Measurements from ENCODE around the gene MRGPRD.

Gene MRGPRD

DNA sequence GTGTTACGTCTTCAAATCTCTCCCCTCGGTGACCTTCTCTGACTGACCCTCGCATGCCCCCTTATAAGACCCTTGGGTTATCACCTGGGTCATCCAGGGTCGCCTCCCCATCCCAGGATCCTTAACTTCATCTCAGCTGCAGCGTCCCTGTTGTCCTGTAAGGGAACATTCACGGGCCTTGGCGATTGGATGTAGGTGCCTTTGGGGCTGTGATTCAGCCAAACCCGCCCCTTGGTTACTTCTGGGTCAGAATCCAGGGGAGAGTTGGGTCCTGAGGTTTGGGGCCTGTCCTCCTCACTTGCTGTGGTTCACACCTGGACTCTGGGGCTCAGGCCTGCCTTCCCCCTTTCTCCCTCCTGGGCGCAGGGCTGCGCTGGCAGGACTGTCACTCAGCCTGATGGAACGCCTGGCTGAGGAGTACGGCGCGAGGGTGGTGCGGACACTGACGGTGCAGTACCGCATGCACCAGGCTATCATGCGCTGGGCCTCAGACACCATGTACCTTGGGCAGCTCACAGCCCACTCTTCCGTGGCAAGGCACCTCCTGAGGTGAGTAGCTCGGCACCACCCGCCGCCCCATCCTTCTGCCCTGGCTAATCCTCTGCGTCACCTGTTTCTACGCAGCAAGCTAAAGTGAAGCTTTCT, 47.7 kb downstream of the MRGPRD start:
- H3K9me3 ChIP-seq (ENCODE audit: control insufficient read depth in 2 of 2, low read length in 2 of 2) = no peaks in the 10 kb centered on the region
- no peak overlapping the region for H3K4me3 ChIP-seq (ENCODE audit: low read length in 2 of 2)
- peaks cover 60 to 65% of the 10 kb centered on the region in 2 donors for H3K36me3 ChIP-seq (ENCODE audit: control insufficient read depth in 2 of 2, insufficient read depth in 2 of 2, low read length in 2 of 2)
- no peaks in the 10 kb centered on the region for H3K27me3 ChIP-seq (ENCODE audit: control insufficient read depth in 2 of 2, insufficient read depth in 2 of 2, low read length in 2 of 2)
- H3K4me1 ChIP-seq (ENCODE audit: control insufficient read depth in 2 of 2, insufficient read depth in 2 of 2, low read length in 2 of 2) = no peaks in the 10 kb centered on the region
- H3K27ac ChIP-seq (ENCODE audit: low read depth in 2 of 2, low read length in 2 of 2) = peak overlapping the region in 1 of 2 donors; percentile 12
- H3K9ac ChIP-seq (ENCODE audit: low read depth in 1 of 2, low read length in 2 of 2) = no peak overlapping the region

GRCh38 chr11:68932358-68932757, 48.4 kb downstream of the MRGPRD start:
- Histone ChIP-seq H3K4me3 (ENCODE audit: low read length in 2 of 2) (no peak overlapping the region), H3K27ac (ENCODE audit: low read depth in 2 of 2, low read length in 2 of 2) (no peak overlapping the region), H3K36me3 (ENCODE audit: control insufficient read depth in 2 of 2, insufficient read depth in 2 of 2, low read length in 2 of 2) (peaks cover 53 to 59% of the 10 kb centered on the region in 2 donors), H3K9ac (ENCODE audit: low read depth in 1 of 2, low read length in 2 of 2) (no peak overlapping the region), H3K4me1 (ENCODE audit: control insufficient read depth in 2 of 2, insufficient read depth in 2 of 2, low read length in 2 of 2) (no peaks in the 10 kb centered on the region), H3K27me3 (ENCODE audit: control insufficient read depth in 2 of 2, insufficient read depth in 2 of 2, low read length in 2 of 2) (no peaks in the 10 kb centered on the region), H3K9me3 (ENCODE audit: control insufficient read depth in 2 of 2, low read length in 2 of 2) (no peaks in the 10 kb centered on the region)

- no peaks in the 10 kb centered on the region for H3K4me1 ChIP-seq (ENCODE audit: control insufficient read depth in 2 of 2, insufficient read depth in 2 of 2, low read length in 2 of 2)
- H3K9me3 ChIP-seq (ENCODE audit: control insufficient read depth in 2 of 2, low read length in 2 of 2) = no peaks in the 10 kb centered on the region
- H3K36me3 ChIP-seq (ENCODE audit: control insufficient read depth in 2 of 2, insufficient read depth in 2 of 2, low read length in 2 of 2) = peaks cover 51 to 55% of the 10 kb centered on the region in 2 donors
- H3K4me3 ChIP-seq (ENCODE audit: low read length in 2 of 2) = no peak overlapping the region
- H3K27ac ChIP-seq (ENCODE audit: low read depth in 2 of 2, low read length in 2 of 2) = no peak overlapping the region
- H3K27me3 ChIP-seq (ENCODE audit: control insufficient read depth in 2 of 2, insufficient read depth in 2 of 2, low read length in 2 of 2) = no peaks in the 10 kb centered on the region
- H3K9ac ChIP-seq (ENCODE audit: low read depth in 1 of 2, low read length in 2 of 2) = no peak overlapping the region
These were observed 48.9 kb downstream of the MRGPRD start for GRCh38 chr11:68931911-68932310.

DNA sequence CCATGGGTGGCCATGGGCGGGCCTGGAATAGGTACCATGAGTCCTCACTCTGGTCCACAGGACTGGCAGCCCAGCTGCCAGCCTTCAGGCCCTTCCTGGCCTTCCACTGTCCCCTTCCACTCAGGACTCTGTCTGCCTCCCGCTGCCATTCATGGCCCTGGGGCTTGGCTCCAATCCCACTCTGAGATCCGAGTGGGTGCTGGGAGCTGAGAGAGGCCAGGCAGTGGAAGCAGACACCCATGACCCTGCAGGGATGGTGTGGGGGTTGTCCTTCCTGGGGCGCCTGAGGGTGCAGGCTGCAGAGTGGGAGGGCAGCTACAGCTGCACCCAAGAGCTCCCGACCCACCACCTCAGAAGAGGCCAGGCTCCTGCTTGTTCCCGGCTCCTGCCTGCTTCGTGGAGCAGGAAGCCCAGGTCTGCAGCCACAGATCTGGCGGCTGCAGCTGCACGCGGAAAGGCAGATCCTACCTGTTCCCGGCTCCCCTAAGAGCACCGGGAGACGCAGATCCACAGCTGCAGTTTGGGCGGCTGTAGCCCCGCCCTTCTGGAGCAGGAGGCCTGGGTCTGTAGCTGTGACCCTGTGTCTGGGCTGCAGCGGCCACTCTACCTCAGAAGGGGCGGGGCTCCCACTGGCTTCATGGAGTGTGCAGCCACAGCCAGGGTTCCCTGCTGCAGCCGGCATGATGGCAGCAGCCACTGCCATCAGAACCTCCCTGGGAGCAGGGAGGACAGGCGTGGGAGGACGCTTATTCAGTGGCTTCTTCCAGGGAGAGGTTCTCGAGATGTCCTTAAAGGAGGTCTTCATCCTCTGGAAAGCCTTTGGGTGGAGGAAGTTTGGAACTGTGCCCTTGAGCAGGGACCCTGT, 49.6 kb downstream of the MRGPRD start:
- no peaks in the 10 kb centered on the region for H3K4me1 ChIP-seq (ENCODE audit: control insufficient read depth in 2 of 2, insufficient read depth in 2 of 2, low read length in 2 of 2)
- no peak overlapping the region for H3K4me3 ChIP-seq (ENCODE audit: low read length in 2 of 2)
- peaks cover 45 to 50% of the 10 kb centered on the region in 2 donors for H3K36me3 ChIP-seq (ENCODE audit: control insufficient read depth in 2 of 2, insufficient read depth in 2 of 2, low read length in 2 of 2)
- no peaks in the 10 kb centered on the region for H3K9me3 ChIP-seq (ENCODE audit: control insufficient read depth in 2 of 2, low read length in 2 of 2)
- no peak overlapping the region for H3K27ac ChIP-seq (ENCODE audit: low read depth in 2 of 2, low read length in 2 of 2)
- H3K27me3 ChIP-seq (ENCODE audit: control insufficient read depth in 2 of 2, insufficient read depth in 2 of 2, low read length in 2 of 2) = no peaks in the 10 kb centered on the region
- H3K9ac ChIP-seq (ENCODE audit: low read depth in 1 of 2, low read length in 2 of 2) = no peak overlapping the region
